Head of caudate nucleus (tissue), 42 donors: ENCODE data around the gene CREG1.
"Not testable (repeated sequence)": the region's sequence is repeated elsewhere in the genome, so short reads cannot be mapped to it uniquely, and the experiment has no call there.

Experiments used
- DNase-seq, 42 donors: peaks; one replicate each; pipeline versions ENCODE4 v3.0.0 to v3.0.0-alpha.2; 2020 to 2021; ENCODE audit warnings: mixed read lengths in 7 of 42
- intact Hi-C: fragments of 100-400 bp; cut with DNase I; formaldehyde crosslinking; loops from one replicate; pipeline ENCODE4 v1.15.0; 2022

Gene CREG1

GRCh38 chr1:167553136-167554027 is at the start of gene CREG1:
CREG1 (minus strand) TSS chr1:167553762.
- intact Hi-C loops = no loop called here
- peak; percentile 87 to 98 (median 95) for DNase-seq

GRCh38 chr1:167602840-167603239 is 49.3 kb upstream of the CREG1 start:
- intact Hi-C loops = no loop called here
- DNase-seq = peak in 1 of 42 donors; percentile 28

- DNase-seq = peak in 21 of 42 donors; percentile 5 to 65 (median 19)
- intact Hi-C loops = loop anchor here (2.0 kb wide), 1 partner anchor 85 kb away; no protein-coding TSS in a partner anchor
Measured at GRCh38 chr1:167601442-167602383, 48.2 kb upstream of the CREG1 start.

- peak in 24 of 42 donors; percentile 3 to 63 (median 30) for DNase-seq
- intact Hi-C loops = loop anchor here (2.0 kb wide), 1 partner anchor 87 kb away; no protein-coding TSS in a partner anchor
Measured at GRCh38 chr1:167599957-167600581, 46.5 kb upstream of the CREG1 start.

- DNase-seq = no peak
- intact Hi-C loops = no loop called here
Measured at GRCh38 chr1:167594822-167595221, 41.3 kb upstream of the CREG1 start.

- no peak for DNase-seq
- intact Hi-C loops = no loop called here
Measured at GRCh38 chr1:167593860-167594259, 40.3 kb upstream of the CREG1 start.

GRCh38 chr1:167592475-167592874 is 38.9 kb upstream of the CREG1 start:
- DNase-seq = no peak

GRCh38 chr1:167588361-167588760 is 34.8 kb upstream of the CREG1 start:
- intact Hi-C loops = no loop called here
- no peak for DNase-seq

More at GRCh38 chr1:167592475-167592874, 38.9 kb upstream of the CREG1 start:
- intact Hi-C loops = no loop called here

GRCh38 chr1:167587872-167588271 is 34.3 kb upstream of the CREG1 start:
- no peak for DNase-seq
- intact Hi-C loops = no loop called here

- DNase-seq = no peak
- intact Hi-C loops = no loop called here
Measured at GRCh38 chr1:167587342-167587741, 33.8 kb upstream of the CREG1 start.

GRCh38 chr1:167584581-167584980 is 31.0 kb upstream of the CREG1 start:
- intact Hi-C loops = no loop called here
- DNase-seq = no peak

- DNase-seq = no peak
- intact Hi-C loops = no loop called here
Measured at GRCh38 chr1:167582722-167583121, 29.2 kb upstream of the CREG1 start.

GRCh38 chr1:167582064-167582463 is 28.5 kb upstream of the CREG1 start:
- intact Hi-C loops = no loop called here
- no peak for DNase-seq

GRCh38 chr1:167579986-167580385 is 26.4 kb upstream of the CREG1 start:
- intact Hi-C loops = no loop called here
- DNase-seq = no peak

GRCh38 chr1:167578939-167579521 is 25.5 kb upstream of the CREG1 start:
- intact Hi-C loops = no loop called here
- no peak for DNase-seq

GRCh38 chr1:167575649-167576048 is 22.1 kb upstream of the CREG1 start:
- intact Hi-C loops = no loop called here
- DNase-seq = no peak

- intact Hi-C loops = no loop called here
- no peak for DNase-seq
Measured at GRCh38 chr1:167573035-167573434, 19.5 kb upstream of the CREG1 start.

GRCh38 chr1:167570712-167571111 is 17.1 kb upstream of the CREG1 start:
- DNase-seq, intact Hi-C loops: not testable (repeated sequence)

GRCh38 chr1:167567663-167568062 is 14.1 kb upstream of the CREG1 start:
- DNase-seq = no peak
- intact Hi-C loops = no loop called here
